Cardiac septum (tissue), 1 donor: ENCODE results near the gene MMD. TPM values are rescaled to one million over a fixed set of nuclear protein-coding genes. Genes with fewer than 3 reads are reported as not detected.
"Not testable (repeated sequence)": the region's sequence is repeated elsewhere in the genome, so short reads cannot be mapped to it uniquely, and the experiment has no call there.

ENCODE experiments used
- DNase-seq: peaks from one replicate; pipeline ENCODE4 v3.0.0-alpha.2; 2020; ENCODE audit warnings: low spot score
- intact Hi-C: fragments of 100-400 bp; cut with DNase I; formaldehyde crosslinking; loops from one replicate; pipeline ENCODE4 v1.14.0; 2022
- total RNA-seq: library from RNA; stranded (reverse); fragmentation: NEBNext Ultra II Directional; extraction: Animal tissue kit (Norgen Biotek cat#: 25700); gene quantifications from one replicate; pipeline ENCODE4 v1.2.1, GENCODE V29; 2021
- donor health status: DM: no; HTN: no; CAD: no.

Gene MMD
- total RNA-seq, 1 donor from 2014 or later: 12.6 TPM

- DNase-seq: no peak
- intact Hi-C loops: no loop called here
Measured at GRCh38 chr17:55444471-55445441, 23.1 kb upstream of the MMD start.

DNA sequence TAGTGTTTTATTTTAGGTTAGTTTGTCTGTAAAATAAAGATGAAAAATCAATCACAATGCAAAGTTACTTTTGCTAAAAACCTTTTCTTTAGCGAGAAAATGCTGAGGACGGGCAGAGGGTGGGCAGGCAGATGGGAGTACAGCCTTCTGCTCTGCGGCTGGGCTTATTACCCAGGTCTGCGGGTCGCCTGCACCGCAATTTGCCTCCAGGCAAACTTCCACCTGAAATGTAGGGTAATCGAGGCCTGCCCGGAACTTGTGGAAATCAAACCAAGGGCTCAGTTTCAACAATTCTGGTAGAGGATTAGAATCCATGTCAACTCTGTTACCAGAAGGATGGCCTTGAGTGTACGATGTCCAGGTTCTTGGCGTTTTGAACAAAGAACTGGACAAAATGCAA is 22.3 kb upstream of the MMD start:
- intact Hi-C loops: no loop called here
- DNase-seq: no peak

DNA sequence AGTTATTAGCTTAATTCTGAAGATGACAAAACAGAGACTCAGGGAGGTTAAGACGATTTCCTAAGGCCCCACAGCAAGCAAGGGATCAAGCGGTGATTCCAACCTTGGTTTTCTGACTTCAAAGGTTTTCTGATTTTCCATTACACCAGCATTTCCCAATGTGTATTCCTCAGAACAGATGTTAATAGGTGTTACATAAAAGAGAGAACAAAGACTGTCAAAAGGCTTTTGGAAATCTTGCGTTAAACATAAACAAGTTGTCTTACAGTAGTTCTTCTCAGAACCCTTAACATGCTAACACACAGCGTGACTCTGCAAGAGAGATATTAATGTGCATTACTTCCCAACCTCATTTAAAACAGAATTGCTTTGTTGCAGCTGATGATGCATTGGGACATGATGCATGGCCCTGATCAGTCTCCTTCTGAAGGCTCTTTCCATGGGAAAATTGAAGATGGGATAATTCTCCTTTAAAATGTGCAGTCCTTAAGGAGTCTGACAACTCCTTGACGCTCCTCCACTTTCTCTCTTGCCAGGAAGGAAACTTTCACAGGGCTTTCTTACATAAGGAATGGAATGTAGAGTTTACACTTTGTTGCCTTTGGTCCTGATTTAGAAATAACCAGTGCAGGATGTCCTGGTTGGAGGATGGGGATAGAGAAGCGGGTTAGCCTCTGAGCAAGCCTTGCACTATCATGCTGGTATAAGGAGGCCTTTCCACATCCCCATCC is 21.5 kb upstream of the MMD start:
- intact Hi-C loops: no loop called here
- no peak for DNase-seq

DNA sequence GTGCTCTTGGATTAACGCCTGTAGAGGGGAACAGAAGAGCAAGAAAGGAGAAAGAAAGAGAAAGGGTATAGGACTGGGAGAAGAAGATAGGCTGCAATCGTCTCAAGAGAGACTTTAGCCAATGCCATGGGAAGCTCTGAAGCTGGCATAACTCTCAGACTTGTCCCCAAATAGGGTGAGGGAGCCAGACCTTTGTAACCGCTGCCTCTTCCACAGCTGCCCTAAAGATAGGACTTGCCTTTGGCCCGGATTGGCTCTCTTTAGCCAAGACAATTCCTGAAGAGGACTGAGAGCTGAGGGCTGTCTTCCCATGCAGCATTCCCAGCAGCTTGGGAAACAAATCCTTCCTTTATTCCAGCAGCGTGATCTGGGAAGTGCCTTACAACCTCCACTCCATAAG is 20.8 kb upstream of the MMD start:
- intact Hi-C loops: no loop called here
- no peak for DNase-seq

DNA sequence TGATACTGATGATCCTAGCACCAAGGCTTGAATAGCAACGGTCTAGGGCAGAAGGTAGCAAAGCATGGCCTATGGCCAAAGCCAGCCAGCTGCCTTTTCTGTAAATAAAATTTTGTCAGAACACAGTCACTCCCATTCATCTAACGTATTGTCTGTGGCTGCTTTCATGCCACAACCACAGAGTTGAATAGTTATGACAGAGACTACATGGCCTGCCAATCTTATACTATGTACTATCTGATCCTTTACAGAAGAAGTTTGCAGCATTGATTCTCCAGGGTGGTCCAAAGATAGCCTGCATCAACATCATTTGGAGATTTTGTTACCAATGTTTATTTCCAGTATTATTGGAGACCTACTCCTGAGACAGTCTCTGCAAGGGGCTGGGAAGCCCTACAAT is 19.9 kb upstream of the MMD start:
- intact Hi-C loops: no loop called here
- no peak for DNase-seq

DNA sequence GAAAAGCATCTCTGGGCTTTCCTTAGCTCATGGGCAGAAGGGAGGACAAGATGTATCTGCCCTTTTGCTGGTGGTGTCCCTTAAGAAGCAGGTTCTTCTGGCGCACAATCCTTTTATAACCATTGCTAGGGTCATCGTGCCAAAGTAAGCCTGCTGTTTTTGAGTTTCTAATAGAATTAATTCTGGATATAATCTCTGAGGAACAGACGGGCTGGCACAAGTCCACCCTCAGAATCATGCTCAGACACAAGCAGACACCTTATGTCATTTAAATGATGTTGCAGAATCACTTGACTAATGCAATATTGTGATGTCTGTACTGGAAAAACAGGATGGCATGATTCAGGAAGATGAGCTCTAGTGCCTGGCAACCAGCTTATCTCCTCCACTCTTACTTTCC is 18.8 kb upstream of the MMD start:
- intact Hi-C loops: no loop called here

GRCh38 chr17:55437159-55437605 is 15.5 kb upstream of the MMD start:
- no peak for DNase-seq
- intact Hi-C loops: no loop called here

More for the DNA sequence above, 18.8 kb upstream of the MMD start:
- DNase-seq: no peak

- no peak for DNase-seq
- intact Hi-C loops: no loop called here
Measured at GRCh38 chr17:55436224-55437158, 14.9 kb upstream of the MMD start.

- intact Hi-C loops: no loop called here
- DNase-seq: no peak
Measured at GRCh38 chr17:55435408-55435807, 13.8 kb upstream of the MMD start.

DNA sequence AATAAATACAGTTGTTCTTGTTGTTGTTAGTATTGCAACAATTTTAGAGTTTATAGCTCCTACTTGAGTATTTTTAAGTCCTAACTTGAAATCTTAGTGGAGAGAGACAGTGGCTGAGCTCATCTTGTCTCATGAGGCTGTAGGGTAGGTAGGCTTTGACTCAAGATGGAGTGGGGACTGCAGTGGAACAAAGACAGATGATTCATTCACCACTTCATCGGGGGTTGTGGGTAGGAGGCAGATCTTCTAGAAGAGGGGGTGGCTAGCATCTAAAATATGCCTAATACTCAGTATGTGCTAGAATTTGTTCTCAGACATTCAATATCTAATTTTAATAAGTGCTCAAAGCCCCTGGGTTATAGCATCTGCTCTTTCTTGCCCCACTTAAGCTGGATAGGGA is 13.1 kb upstream of the MMD start:
- intact Hi-C loops: no loop called here
- DNase-seq: no peak

GRCh38 chr17:55433629-55434422 is 12.2 kb upstream of the MMD start:
- intact Hi-C loops: no loop called here
- DNase-seq: no peak

DNA sequence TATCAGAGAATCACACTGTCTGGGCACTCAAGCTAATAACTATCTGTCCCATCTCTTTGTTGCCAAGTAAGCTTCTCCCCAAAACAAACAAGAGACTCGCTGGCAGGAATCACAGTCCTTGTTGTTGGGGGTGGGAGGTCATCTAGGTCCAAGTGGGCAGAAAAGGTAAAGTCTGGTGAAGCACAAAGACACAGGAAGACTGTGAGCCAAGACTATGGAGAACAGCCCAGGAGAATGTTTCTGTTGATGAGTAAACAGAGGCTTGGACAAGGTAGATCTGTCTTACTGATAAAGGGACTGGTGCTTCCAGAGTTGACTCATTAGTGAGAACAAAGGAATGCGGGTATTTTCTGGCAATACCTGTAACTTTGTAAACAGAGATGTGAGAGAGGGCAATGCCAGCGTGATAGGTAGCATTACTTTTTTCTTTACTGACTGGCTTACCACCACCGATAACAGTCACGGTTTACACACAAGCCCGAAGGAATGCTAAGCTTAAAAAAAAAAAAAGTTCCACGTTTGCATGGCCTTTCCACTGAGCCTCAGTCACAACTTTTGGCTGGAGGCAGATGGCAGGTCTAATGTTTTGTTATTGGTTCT is 11.5 kb upstream of the MMD start:
- intact Hi-C loops: no loop called here

GRCh38 chr17:55432358-55433028 is 10.9 kb upstream of the MMD start:
- DNase-seq: no peak
- intact Hi-C loops: no loop called here

More for the DNA sequence above, 11.5 kb upstream of the MMD start:
- no peak for DNase-seq

- DNase-seq, intact Hi-C loops: not testable (repeated sequence)
Measured at GRCh38 chr17:55431914-55432313, 10.3 kb upstream of the MMD start.

GRCh38 chr17:55430541-55431288 is 9.1 kb upstream of the MMD start:
- DNase-seq: no peak
- intact Hi-C loops: no loop called here

- no peak for DNase-seq
- intact Hi-C loops: loop anchor here (10.0 kb wide), 1 partner anchor 297 kb away; the partner anchor contains the start of gene TMEM100
Measured at GRCh38 chr17:55427587-55427882, 5.9 kb upstream of the MMD start.

- intact Hi-C loops: loop anchor here (10.0 kb wide), 1 partner anchor 298 kb away; the partner anchor contains the start of gene TMEM100
- no peak for DNase-seq
Measured at GRCh38 chr17:55426851-55427586, 5.4 kb upstream of the MMD start.
